ENCODE results near the gene ADGRV1. TPM values are rescaled to one million over a fixed set of nuclear protein-coding genes. Genes with fewer than 3 reads are reported as not detected.

ADGRV1 gene
- total RNA-seq, 1 donor from 2014 or later: 0.13 TPM

- DNase-seq (no peak), ATAC-seq (ENCODE audit: low read depth) (no peak)
- Mint-ChIP-seq H3K9me3 (no peaks in the 10 kb centered on the region), H3K4me3 (peak overlapping the region; percentile 100), H3K36me3 (ENCODE audit: low read depth) (peaks cover 26% of the 10 kb centered on the region), H3K4me1 (peaks cover 33% of the 10 kb centered on the region), H3K27me3 (peaks cover 13% of the 10 kb centered on the region), H3K27ac (peak overlapping the region; percentile 71)
- TF ChIP-seq, protein P1, sequence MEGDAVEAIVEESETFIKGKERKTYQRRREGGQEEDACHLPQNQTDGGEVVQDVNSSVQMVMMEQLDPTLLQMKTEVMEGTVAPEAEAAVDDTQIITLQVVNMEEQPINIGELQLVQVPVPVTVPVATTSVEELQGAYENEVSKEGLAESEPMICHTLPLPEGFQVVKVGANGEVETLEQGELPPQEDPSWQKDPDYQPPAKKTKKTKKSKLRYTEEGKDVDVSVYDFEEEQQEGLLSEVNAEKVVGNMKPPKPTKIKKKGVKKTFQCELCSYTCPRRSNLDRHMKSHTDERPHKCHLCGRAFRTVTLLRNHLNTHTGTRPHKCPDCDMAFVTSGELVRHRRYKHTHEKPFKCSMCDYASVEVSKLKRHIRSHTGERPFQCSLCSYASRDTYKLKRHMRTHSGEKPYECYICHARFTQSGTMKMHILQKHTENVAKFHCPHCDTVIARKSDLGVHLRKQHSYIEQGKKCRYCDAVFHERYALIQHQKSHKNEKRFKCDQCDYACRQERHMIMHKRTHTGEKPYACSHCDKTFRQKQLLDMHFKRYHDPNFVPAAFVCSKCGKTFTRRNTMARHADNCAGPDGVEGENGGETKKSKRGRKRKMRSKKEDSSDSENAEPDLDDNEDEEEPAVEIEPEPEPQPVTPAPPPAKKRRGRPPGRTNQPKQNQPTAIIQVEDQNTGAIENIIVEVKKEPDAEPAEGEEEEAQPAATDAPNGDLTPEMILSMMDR (IDR thresholded peaks at IDR 0.05): no peak
- intact Hi-C loops (cut with micrococcal nuclease): loop anchor here (1.0 to 5.0 kb wide), 6 partner anchors 23 to 1799 kb away; partner anchors contain the start of genes CETN3, MBLAC2 and POLR3G
- POLR2A ChIA-PET: interaction anchor here (1.6 to 2.6 kb wide), 3 partner anchors 54 to 854 kb away, joined by 5 to 31 read pairs (median 10); partner anchors contain the start of genes ARRDC3, CETN3, MBLAC2 and POLR3G
- CTCF ChIA-PET: interaction anchor here (1.4 kb wide), 1 partner anchor 56 kb away, joined by 3 read pairs; no protein-coding TSS in a partner anchor
Measured at GRCh38 chr5:90528601-90529193, 29.9 kb upstream of the ADGRV1 start.

DNA sequence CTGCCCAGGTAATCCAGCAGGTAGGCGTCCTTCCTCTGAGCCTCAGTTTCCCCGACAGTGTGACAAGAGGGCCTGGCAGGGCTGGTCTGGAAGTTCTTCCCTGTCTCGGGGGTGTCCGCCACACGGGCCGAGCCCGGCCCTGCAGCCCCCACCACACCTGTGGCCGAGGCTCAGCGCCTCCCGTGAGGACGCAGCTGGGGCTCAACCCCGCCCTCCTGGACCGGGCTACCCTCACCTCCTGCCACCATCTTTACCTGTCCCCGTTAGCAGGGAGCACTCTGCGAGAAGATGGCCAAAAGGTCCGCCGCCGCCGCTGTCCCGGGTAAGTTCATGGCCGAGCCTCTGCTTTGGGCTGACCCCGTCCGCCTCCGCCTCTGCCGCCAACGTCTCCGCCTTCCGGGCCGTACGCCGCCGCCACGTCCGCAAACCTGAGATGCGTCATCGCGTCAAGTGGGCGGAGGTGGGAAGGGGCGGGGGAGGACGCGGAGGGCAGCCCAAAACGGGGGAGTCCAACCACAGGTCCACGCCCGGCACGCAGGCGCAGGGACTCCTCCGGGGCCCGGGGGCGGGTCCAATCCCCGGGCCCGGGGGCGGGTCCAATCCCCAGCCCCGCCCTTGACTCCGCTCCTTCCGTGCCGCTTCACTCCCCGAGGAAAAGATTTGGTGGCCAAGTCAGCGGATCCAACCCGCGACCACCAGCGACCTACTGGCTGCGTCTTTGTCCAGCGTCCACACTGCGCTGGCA is 29.2 kb upstream of the ADGRV1 start, which contains the start of gene LYSMD3:
Gene LYSMD3 (minus strand): TSS at position 391 of the 745 bp plus-strand sequence. CDS start 4,295 bp downstream, outside the sequence.
- ChIA-PET POLR2A (interaction anchor here (0.6 to 2.6 kb wide), 4 partner anchors 55 to 854 kb away, joined by 4 to 31 read pairs (median 8); partner anchors contain the start of genes ARRDC3, CETN3, MBLAC2 and POLR3G), CTCF (interaction anchor here (0.7 to 1.7 kb wide), 8 partner anchors 45 to 141 kb away, joined by 3 to 25 read pairs (median 4); partner anchors contain the start of gene CETN3)
- Mint-ChIP-seq H3K36me3 (ENCODE audit: low read depth) (peaks cover 22% of the 10 kb centered on the region), H3K4me1 (peaks cover 33% of the 10 kb centered on the region), H3K27ac (peak within 1 kb of the TSS; percentile 97), H3K4me3 (peak within 1 kb of the TSS; percentile 100), H3K9me3 (no peaks in the 10 kb centered on the region), H3K27me3 (peaks cover 20% of the 10 kb centered on the region)
- TF ChIP-seq, protein P1 (IDR thresholded peaks at IDR 0.05): no peak
- intact Hi-C loops (cut with micrococcal nuclease): loop anchor here (1.0 to 5.0 kb wide), 6 partner anchors 22 to 1800 kb away; partner anchors contain the start of genes CETN3, MBLAC2 and POLR3G
- ATAC-seq (ENCODE audit: low read depth) (peak; percentile 93), DNase-seq (peak; percentile 95)

GRCh38 chr5:90529939-90530677 is 28.5 kb upstream of the ADGRV1 start:
- peaks cover 17% of the 10 kb centered on the region for H3K36me3 Mint-ChIP-seq (ENCODE audit: low read depth)
- POLR2A ChIA-PET: interaction anchor here (0.6 to 2.6 kb wide), 4 partner anchors 56 to 853 kb away, joined by 4 to 31 read pairs (median 6); partner anchors contain the start of genes ARRDC3, CETN3, MBLAC2 and POLR3G
- no peaks in the 10 kb centered on the region for H3K9me3 Mint-ChIP-seq
- peaks cover 31% of the 10 kb centered on the region for H3K4me1 Mint-ChIP-seq
- intact Hi-C loops (cut with micrococcal nuclease): loop anchor here (1.0 to 5.0 kb wide), 8 partner anchors 21 to 1801 kb away; partner anchors contain the start of genes CETN3, MBLAC2 and POLR3G
- ATAC-seq (ENCODE audit: low read depth): peak; percentile 41
- DNase-seq: no peak
- peak overlapping the region; percentile 97 for H3K27ac Mint-ChIP-seq
- peaks cover 22% of the 10 kb centered on the region for H3K27me3 Mint-ChIP-seq
- peak overlapping the region; percentile 100 for H3K4me3 Mint-ChIP-seq
- CTCF ChIA-PET: interaction anchor here (0.6 to 1.7 kb wide), 9 partner anchors 30 to 142 kb away, joined by 3 to 25 read pairs (median 4); partner anchors contain the start of gene CETN3
- TF ChIP-seq, protein P1 (IDR thresholded peaks at IDR 0.05): no peak

GRCh38 chr5:90530736-90531487 is 27.7 kb upstream of the ADGRV1 start:
- Mint-ChIP-seq H3K4me1 (peaks cover 29% of the 10 kb centered on the region), H3K4me3 (no peak overlapping the region), H3K27ac (no peak overlapping the region), H3K27me3 (peaks cover 28% of the 10 kb centered on the region), H3K36me3 (ENCODE audit: low read depth) (peaks cover 16% of the 10 kb centered on the region), H3K9me3 (no peaks in the 10 kb centered on the region)
- TF ChIP-seq, protein P1 (IDR thresholded peaks at IDR 0.05): no peak
- intact Hi-C loops (cut with micrococcal nuclease): loop anchor here (1.0 to 5.0 kb wide), 2 partner anchors 92 to 251 kb away; no protein-coding TSS in a partner anchor
- CTCF ChIA-PET: interaction anchor here (0.6 to 1.7 kb wide), 6 partner anchors 31 to 143 kb away, joined by 3 to 25 read pairs (median 4); partner anchors contain the start of gene CETN3
- DNase-seq (no peak), ATAC-seq (ENCODE audit: low read depth) (no peak)
- POLR2A ChIA-PET: interaction anchor here (2.6 kb wide), 1 partner anchor 121 kb away, joined by 31 read pairs; the partner anchor contains the start of gene CETN3

Measured in activated B cell treated with CpG ODN at 0.5 μM for 24 hours (primary cell).